HEK293 (cell line): ENCODE measurements around the gene CORO1C.

Experiments used
- CTCF ChIA-PET: fragments of 350-600 bp; formaldehyde crosslinking; extraction: SDS; loops from one replicate; lab custom pipeline; 2021; ENCODE audit warnings: antibody characterized with exemption; lab: Yijun Ruan, JAX
- POLR2A ChIA-PET: fragments of 300-600 bp; formaldehyde crosslinking; extraction: SDS; loops from one replicate; lab custom pipeline; 2020; ENCODE audit warnings: antibody characterized with exemption, inconsistent platforms; lab: Yijun Ruan, JAX
- H3K27ac ChIP-seq: fragments of 200-500 bp; sonication (Bioruptor generic); 2 replicates; pipeline ENCODE4 v1.5.1; 2014; ENCODE audit warnings: low read depth, low read length, control low read depth, inconsistent platforms; ENCODE audit errors: extremely low read depth
- H3K36me3 ChIP-seq, 2 experiments: fragments of 200-500 bp in 1 of 2; sonication (Bioruptor generic) in 1 of 2; 1 replicate in 1 of 2; 2 replicates in 1 of 2; pipeline ENCODE4 v1.5.1; 2014 to 2017; ENCODE audit warnings: inconsistent platforms in 2 of 2, low read length in 2 of 2; ENCODE audit not compliant: control insufficient read depth in 2 of 2, insufficient read depth in 1 of 2
- H3K4me1 ChIP-seq: fragments of 200-500 bp; sonication (Bioruptor generic); 2 replicates; pipeline ENCODE4 v1.5.1; 2014; ENCODE audit warnings: mild to moderate bottlenecking, low read length, inconsistent platforms; ENCODE audit not compliant: control insufficient read depth, insufficient read depth
- H3K4me3 ChIP-seq: 2 replicates; pipeline ENCODE4 v1.5.1; 2011; ENCODE audit warnings: low read depth, mild to moderate bottlenecking, control low read depth, low read length, moderate library complexity
- H3K9me3 ChIP-seq: fragments of 200-500 bp; sonication (Bioruptor generic); 2 replicates; pipeline ENCODE4 v1.5.1; 2014; ENCODE audit warnings: low read depth, low read length, inconsistent platforms; ENCODE audit not compliant: control insufficient read depth, insufficient read depth
- KLF16 ChIP-seq: fragments of 450-650 bp; formaldehyde crosslinking; IDR thresholded peaks from 2 replicates; pipeline ENCODE4 v1.5.1; 2017; ENCODE audit warnings: missing biosample characterization, missing genetic modification characterization
- KLF8 ChIP-seq: fragments of 450-650 bp; formaldehyde crosslinking; IDR thresholded peaks from 2 replicates; pipeline ENCODE4 v1.5.1; 2016; ENCODE audit warnings: missing biosample characterization, missing genetic modification characterization
- MEIS1 ChIP-seq: sonication (generic); formaldehyde crosslinking; IDR thresholded peaks from 2 replicates; pipeline ENCODE4 v1.8.1; 2022; ENCODE audit warnings: missing genetic modification reagents, mild to moderate bottlenecking, borderline replicate concordance
- PRDM4 ChIP-seq: fragments of 450-650 bp; formaldehyde crosslinking; IDR thresholded peaks from 2 replicates; pipeline ENCODE4 v1.5.1; 2017; ENCODE audit warnings: missing biosample characterization, missing genetic modification characterization
- TRIM28 ChIP-seq: IDR thresholded peaks from 2 replicates; pipeline ENCODE4 v1.6.1; 2011; ENCODE audit warnings: low read length, control low read depth, borderline replicate concordance
- ZBTB6 ChIP-seq: fragments of 450-650 bp; formaldehyde crosslinking; IDR thresholded peaks from 2 replicates; pipeline ENCODE4 v1.5.1; 2017; ENCODE audit warnings: missing biosample characterization, missing genetic modification characterization
- ZFP37 ChIP-seq: fragments of 450-650 bp; formaldehyde crosslinking; IDR thresholded peaks from 2 replicates; pipeline ENCODE4 v1.5.1; 2016; ENCODE audit warnings: missing biosample characterization, missing genetic modification characterization
- ZFP69B ChIP-seq: fragments of 450-650 bp; formaldehyde crosslinking; IDR thresholded peaks from 2 replicates; pipeline ENCODE4 v1.5.1; 2016; ENCODE audit warnings: missing biosample characterization, missing genetic modification characterization
- ZNF157 ChIP-seq: fragments of 450-650 bp; formaldehyde crosslinking; IDR thresholded peaks from 2 replicates; pipeline ENCODE4 v1.5.1; 2016; ENCODE audit warnings: missing biosample characterization, missing genetic modification characterization
- ZNF24 ChIP-seq: fragments of 450-650 bp; formaldehyde crosslinking; IDR thresholded peaks from 2 replicates; pipeline ENCODE4 v1.5.1; 2016; ENCODE audit warnings: missing biosample characterization, missing genetic modification characterization
- ZNF266 ChIP-seq: fragments of 450-650 bp; formaldehyde crosslinking; IDR thresholded peaks from 2 replicates; pipeline ENCODE4 v1.5.1; 2016; ENCODE audit warnings: missing biosample characterization, missing genetic modification characterization, low read depth
- ZNF274 ChIP-seq, 2 experiments: fragments of 200-500 bp in 1 of 2; fragments of 450-650 bp in 1 of 2; sonication (Bioruptor generic) in 1 of 2; formaldehyde crosslinking in 1 of 2; IDR thresholded peaks; 2 replicates each; pipeline versions ENCODE4 v1.5.1 to v1.6.1; 2014 to 2016; ENCODE audit warnings: borderline replicate concordance in 1 of 2, inconsistent platforms in 1 of 2, low read length in 1 of 2, missing biosample characterization in 1 of 2, missing genetic modification characterization in 1 of 2
- ZNF324 ChIP-seq: fragments of 450-650 bp; formaldehyde crosslinking; IDR thresholded peaks from 2 replicates; pipeline ENCODE4 v1.5.1; 2016; ENCODE audit warnings: missing biosample characterization, missing genetic modification characterization
- ZNF830 ChIP-seq: fragments of 450-650 bp; IDR thresholded peaks from 2 replicates; pipeline ENCODE4 v1.5.0; 2018; ENCODE audit warnings: missing biosample characterization, missing genetic modification characterization, low read depth, mild to moderate bottlenecking, moderate library complexity
- ZSCAN16 ChIP-seq: fragments of 450-650 bp; formaldehyde crosslinking; IDR thresholded peaks from 2 replicates; pipeline ENCODE4 v1.5.1; 2016; ENCODE audit warnings: missing biosample characterization, missing genetic modification characterization
- ZSCAN5A ChIP-seq: fragments of 450-650 bp; formaldehyde crosslinking; IDR thresholded peaks from 2 replicates; pipeline ENCODE4 v1.5.1; 2016; ENCODE audit warnings: missing biosample characterization, missing genetic modification characterization
- ZXDB ChIP-seq: fragments of 450-650 bp; formaldehyde crosslinking; IDR thresholded peaks from 2 replicates; pipeline ENCODE4 v1.5.1; 2016; ENCODE audit warnings: missing biosample characterization, missing genetic modification characterization
- TF ChIP-seq, protein P1 (sequence below): fragments of 450-650 bp; IDR thresholded peaks from 2 replicates; pipeline ENCODE4 v1.5.1; 2018; ENCODE audit warnings: missing biosample characterization, missing genetic modification characterization
- TF ChIP-seq, protein P2 (sequence below): fragments of 450-650 bp; formaldehyde crosslinking; IDR thresholded peaks from 2 replicates; pipeline ENCODE4 v1.5.1; 2016; ENCODE audit warnings: missing biosample characterization, missing genetic modification characterization, low read depth

Gene CORO1C

DNA sequence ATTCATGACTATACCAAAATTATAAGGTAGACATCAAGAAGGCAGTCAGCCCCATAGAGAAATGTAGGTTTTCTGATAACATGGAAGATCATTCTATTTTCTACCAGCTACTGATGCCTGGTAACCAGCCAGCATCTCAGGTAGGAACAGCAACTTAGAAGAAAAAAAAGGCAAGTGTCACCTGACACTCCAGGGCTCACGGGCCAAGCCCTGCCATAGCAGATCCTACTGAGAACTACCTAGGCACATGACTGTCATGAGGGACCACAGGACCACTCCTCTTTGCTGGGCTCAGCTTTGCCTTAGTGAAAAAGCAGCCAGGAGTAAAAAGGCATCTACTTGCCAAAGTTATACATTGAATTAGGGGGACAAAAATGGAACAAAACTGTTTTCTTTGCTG is 33.4 kb downstream of the CORO1C start:
- no peak for TF ChIP-seq ZBTB6 (tag by site-specific recombination)
- TF ChIP-seq ZSCAN16 = no peak
- no peak for TF ChIP-seq ZNF830 (tag by site-specific recombination)
- TF ChIP-seq ZFP69B = no peak
- TF ChIP-seq ZNF157 (tag by site-specific recombination) = no peak
- no peak for TF ChIP-seq ZSCAN5A (tag by site-specific recombination)
- no peak for TF ChIP-seq ZNF274 (IDR thresholded peaks at IDR 0.05; ENCODE audit: low read length)
- TF ChIP-seq ZNF274 (tag by site-specific recombination; IDR thresholded peaks at IDR 0.05; ENCODE audit: borderline replicate concordance) = no peak
- TF ChIP-seq ZXDB (tag by site-specific recombination) = no peak
- no peak for TF ChIP-seq ZFP37 (tag by site-specific recombination)
- TF ChIP-seq ZNF266 (tag by site-specific recombination) = no peak
- TF ChIP-seq KLF16 (tag by site-specific recombination) = no peak
- POLR2A ChIA-PET = no interaction called here
- Histone ChIP-seq H3K27ac (no peak overlapping the region), H3K9me3 (no peaks in the 10 kb centered on the region), H3K4me1 (peaks cover 14% of the 10 kb centered on the region), H3K36me3 (peaks cover 0 to 45% of the 10 kb centered on the region in 2 experiments; a peak in 2 of 3 replicates), H3K4me3 (no peak overlapping the region)
- CTCF ChIA-PET = interaction anchor here (0.6 kb wide), 1 partner anchor 87 kb away, joined by 3 read pairs; no protein-coding TSS in a partner anchor

DNA sequence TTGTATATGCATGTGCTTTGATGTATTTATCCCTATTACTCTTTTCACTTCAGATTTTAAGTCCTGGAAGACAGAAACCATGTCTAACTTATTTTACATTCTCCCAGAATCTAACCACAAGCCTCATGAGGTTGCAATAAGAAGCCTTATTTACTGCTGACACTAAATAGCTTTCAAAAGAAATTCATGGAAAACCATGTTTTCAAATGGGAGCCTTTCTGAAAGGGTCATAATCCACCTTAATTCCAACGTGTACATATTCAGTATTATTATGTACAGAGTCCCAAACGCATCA is 34.4 kb downstream of the CORO1C start:
- Histone ChIP-seq H3K27ac (no peak overlapping the region), H3K9me3 (no peaks in the 10 kb centered on the region), H3K36me3 (peaks cover 0 to 45% of the 10 kb centered on the region in 2 experiments; a peak in 2 of 3 replicates), H3K4me3 (no peak overlapping the region), H3K4me1 (peaks cover 19% of the 10 kb centered on the region)
- ChIA-PET POLR2A (no interaction called here), CTCF (no interaction called here)
- no peak for TF ChIP-seq TRIM28
- no peak for TF ChIP-seq ZNF24
- TF ChIP-seq PRDM4 (tag by site-specific recombination) = no peak
- TF ChIP-seq KLF8 = no peak
- TF ChIP-seq, protein P1, sequence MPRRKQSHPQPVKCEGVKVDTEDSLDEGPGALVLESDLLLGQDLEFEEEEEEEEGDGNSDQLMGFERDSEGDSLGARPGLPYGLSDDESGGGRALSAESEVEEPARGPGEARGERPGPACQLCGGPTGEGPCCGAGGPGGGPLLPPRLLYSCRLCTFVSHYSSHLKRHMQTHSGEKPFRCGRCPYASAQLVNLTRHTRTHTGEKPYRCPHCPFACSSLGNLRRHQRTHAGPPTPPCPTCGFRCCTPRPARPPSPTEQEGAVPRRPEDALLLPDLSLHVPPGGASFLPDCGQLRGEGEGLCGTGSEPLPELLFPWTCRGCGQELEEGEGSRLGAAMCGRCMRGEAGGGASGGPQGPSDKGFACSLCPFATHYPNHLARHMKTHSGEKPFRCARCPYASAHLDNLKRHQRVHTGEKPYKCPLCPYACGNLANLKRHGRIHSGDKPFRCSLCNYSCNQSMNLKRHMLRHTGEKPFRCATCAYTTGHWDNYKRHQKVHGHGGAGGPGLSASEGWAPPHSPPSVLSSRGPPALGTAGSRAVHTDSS = no peak
- no peak for TF ChIP-seq MEIS1
- TF ChIP-seq, protein P2, sequence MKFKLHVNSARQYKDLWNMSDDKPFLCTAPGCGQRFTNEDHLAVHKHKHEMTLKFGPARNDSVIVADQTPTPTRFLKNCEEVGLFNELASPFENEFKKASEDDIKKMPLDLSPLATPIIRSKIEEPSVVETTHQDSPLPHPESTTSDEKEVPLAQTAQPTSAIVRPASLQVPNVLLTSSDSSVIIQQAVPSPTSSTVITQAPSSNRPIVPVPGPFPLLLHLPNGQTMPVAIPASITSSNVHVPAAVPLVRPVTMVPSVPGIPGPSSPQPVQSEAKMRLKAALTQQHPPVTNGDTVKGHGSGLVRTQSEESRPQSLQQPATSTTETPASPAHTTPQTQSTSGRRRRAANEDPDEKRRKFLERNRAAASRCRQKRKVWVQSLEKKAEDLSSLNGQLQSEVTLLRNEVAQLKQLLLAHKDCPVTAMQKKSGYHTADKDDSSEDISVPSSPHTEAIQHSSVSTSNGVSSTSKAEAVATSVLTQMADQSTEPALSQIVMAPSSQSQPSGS (tag by site-specific recombination) = no peak
- TF ChIP-seq ZNF324 = no peak
